HG02973 (cell line): ENCODE measurements around the gene TBC1D16.

ENCODE experiments used
- ATAC-seq: cut with Tn5 transposase; IDR thresholded peaks from one replicate; pipeline ENCODE4 v1.9.1; 2021; ENCODE audit warnings: moderate library complexity; ENCODE audit not compliant: unreplicated experiment

The TBC1D16 gene

GRCh38 chr17:79916991-79917901 lies 118.4 kb downstream of the TBC1D16 start:
- no peak for ATAC-seq

GRCh38 chr17:79916506-79916905 lies 119.2 kb downstream of the TBC1D16 start:
- ATAC-seq: no peak

GRCh38 chr17:79915850-79916430 lies 119.7 kb downstream of the TBC1D16 start:
- ATAC-seq: no peak

GRCh38 chr17:79914813-79915740 lies 120.6 kb downstream of the TBC1D16 start:
- no peak for ATAC-seq

- no peak for ATAC-seq
These were observed 121.5 kb downstream of the TBC1D16 start for GRCh38 chr17:79913896-79914812.

GRCh38 chr17:79913451-79913850 lies 122.2 kb downstream of the TBC1D16 start:
- no peak for ATAC-seq

GRCh38 chr17:79912552-79913330 lies 122.9 kb downstream of the TBC1D16 start:
- ATAC-seq: no peak

- ATAC-seq: no peak
These were observed 124.0 kb downstream of the TBC1D16 start for GRCh38 chr17:79911430-79912399.

- ATAC-seq: no peak
These were observed 124.7 kb downstream of the TBC1D16 start for GRCh38 chr17:79910985-79911361.

- no peak for ATAC-seq
These were observed 126.6 kb downstream of the TBC1D16 start for GRCh38 chr17:79909121-79909520.

GRCh38 chr17:79907850-79908249 lies 127.8 kb downstream of the TBC1D16 start:
- ATAC-seq: no peak

GRCh38 chr17:79907217-79907715 lies 128.4 kb downstream of the TBC1D16 start:
- no peak for ATAC-seq

- ATAC-seq: no peak
These were observed 129.8 kb downstream of the TBC1D16 start for GRCh38 chr17:79905832-79906231.

GRCh38 chr17:79904865-79905264 lies 130.8 kb downstream of the TBC1D16 start:
- no peak for ATAC-seq

- ATAC-seq: no peak
These were observed 133.4 kb downstream of the TBC1D16 start for GRCh38 chr17:79902146-79902791.

- no peak for ATAC-seq
These were observed 134.5 kb downstream of the TBC1D16 start for GRCh38 chr17:79901131-79901530.

- ATAC-seq: no peak
These were observed 136.1 kb downstream of the TBC1D16 start for GRCh38 chr17:79899584-79899983.
